HG02885 (cell line): Measurements from ENCODE around the gene BMP7.

Experiments used
- ATAC-seq: cut with Tn5 transposase; IDR thresholded peaks from one replicate; pipeline ENCODE4 v1.9.1; 2021; ENCODE audit warnings: mild to moderate bottlenecking; ENCODE audit not compliant: unreplicated experiment, poor library complexity

BMP7 gene

DNA sequence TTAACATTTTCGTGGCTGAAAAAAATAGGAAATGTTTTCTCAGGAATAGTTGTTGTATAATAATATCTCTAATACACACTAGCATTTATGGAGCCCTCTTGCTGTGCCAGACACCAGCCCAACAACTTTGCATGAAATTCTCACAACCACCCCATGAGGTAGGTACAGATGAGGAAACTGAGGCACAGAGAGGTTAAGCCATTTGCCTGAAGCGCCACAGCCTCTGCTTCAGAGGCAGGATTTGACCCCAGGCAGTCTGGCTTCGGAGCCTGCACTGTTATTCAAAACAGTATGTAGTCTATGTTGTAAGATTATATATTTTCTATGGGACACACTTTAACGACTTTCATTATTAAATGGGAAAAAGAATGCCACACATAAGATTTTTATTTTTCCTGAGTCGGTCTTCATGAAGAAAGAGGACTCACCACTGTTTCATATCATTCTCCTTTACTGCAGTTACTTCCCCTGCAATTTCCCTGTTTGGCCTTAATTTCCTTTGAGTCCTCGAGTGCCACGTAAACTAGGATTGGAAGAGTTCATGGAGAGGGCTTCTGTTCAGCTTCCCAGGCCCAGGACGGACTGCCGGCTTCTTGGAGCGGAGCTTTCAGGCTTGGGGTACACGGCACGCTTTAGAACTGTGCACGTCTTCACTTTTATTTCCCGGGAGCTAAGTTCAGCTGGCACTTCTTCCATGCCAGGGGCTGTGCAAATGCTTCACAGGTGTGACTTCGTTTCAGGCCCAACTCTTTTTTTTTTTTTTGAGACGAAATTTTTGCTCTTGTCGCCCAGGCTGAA is 128.0 kb downstream of the BMP7 start:
- no peak for ATAC-seq

- ATAC-seq = no peak
These were observed 128.8 kb downstream of the BMP7 start for GRCh38 chr20:57137676-57138075.

DNA sequence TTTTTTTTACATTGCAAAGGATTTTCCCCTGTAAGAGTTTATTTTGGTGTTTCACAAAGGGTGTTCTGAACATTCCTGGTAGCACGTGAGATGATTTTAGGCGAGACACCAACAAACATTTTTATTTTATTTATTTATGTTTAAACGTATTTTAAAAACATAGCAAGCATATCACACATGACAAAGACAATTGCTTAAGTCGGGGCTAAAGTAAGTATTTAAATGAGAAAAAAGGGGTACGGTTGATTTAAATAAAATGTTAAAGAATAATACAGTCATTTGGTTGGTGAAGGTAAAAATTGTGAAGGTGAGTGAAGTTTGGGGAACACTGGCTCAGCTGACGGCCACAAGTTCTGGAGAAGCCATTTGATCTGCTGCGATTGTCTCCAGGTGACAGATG is 129.7 kb downstream of the BMP7 start:
- no peak for ATAC-seq

DNA sequence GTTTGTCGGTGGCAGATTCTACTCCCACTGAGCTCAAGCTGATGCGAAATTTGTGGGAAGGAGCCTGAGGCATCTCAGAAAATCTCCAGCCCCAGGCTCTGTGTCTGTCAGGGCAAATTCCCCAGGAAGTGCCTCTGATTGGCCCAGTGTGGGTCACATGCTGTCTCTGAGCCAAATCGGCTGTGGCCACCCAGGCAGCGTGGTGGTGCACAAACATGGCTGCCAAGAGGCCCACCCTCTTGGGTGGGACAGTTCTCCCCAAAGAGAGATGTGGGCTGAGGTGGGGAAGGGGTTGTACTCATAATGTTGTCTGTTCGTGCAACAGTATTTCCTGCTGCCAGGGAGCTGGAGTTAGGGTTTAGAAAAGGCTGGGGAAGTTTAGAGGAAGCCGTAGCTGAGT is 130.6 kb downstream of the BMP7 start:
- no peak for ATAC-seq

DNA sequence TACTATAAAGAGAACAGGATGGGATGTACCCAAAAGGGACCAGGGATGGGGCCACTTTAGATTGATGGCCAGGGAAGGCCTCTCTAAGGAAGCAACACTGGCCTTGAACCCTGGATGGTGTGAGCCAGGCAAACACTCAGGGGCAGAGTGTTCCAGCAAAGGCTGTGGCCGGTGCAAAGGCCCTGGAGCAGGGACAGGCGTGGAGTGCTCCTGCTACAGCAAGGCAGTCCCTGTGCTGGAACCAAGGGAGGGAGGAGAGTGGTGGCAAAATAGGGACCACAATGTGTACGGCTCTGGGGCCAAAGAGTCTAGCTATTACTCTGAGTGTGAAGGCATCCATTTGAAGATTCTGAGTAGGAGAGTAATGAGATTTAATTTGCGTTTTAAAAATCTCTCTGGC is 131.6 kb downstream of the BMP7 start:
- no peak for ATAC-seq

GRCh38 chr20:57133926-57134650 is 132.4 kb downstream of the BMP7 start:
- no peak for ATAC-seq

- ATAC-seq = no peak
These were observed 134.6 kb downstream of the BMP7 start for GRCh38 chr20:57131601-57132391.

DNA sequence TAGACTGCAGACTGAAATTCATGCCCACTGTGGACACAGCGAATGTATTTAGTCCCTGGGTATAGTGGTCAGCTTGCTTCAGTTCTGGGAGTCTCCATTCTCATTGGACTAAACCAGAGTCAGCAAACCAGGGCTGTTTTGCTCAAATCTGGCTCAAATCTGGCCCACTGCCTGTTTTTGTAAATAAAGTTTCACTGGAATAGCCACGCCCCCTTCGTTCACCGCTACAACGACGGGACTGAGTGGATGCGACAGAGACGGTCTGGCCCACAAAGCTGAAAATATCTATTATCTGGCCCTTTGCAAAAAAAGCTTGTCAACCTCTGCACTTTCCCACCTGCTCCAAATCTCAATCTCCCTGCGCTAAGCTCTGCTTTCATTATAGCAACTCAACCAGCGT is 135.4 kb downstream of the BMP7 start:
- ATAC-seq = no peak

GRCh38 chr20:57130160-57130772 is 136.2 kb downstream of the BMP7 start:
- ATAC-seq = no peak

- no peak for ATAC-seq
These were observed 137.1 kb downstream of the BMP7 start for GRCh38 chr20:57129303-57129702.

DNA sequence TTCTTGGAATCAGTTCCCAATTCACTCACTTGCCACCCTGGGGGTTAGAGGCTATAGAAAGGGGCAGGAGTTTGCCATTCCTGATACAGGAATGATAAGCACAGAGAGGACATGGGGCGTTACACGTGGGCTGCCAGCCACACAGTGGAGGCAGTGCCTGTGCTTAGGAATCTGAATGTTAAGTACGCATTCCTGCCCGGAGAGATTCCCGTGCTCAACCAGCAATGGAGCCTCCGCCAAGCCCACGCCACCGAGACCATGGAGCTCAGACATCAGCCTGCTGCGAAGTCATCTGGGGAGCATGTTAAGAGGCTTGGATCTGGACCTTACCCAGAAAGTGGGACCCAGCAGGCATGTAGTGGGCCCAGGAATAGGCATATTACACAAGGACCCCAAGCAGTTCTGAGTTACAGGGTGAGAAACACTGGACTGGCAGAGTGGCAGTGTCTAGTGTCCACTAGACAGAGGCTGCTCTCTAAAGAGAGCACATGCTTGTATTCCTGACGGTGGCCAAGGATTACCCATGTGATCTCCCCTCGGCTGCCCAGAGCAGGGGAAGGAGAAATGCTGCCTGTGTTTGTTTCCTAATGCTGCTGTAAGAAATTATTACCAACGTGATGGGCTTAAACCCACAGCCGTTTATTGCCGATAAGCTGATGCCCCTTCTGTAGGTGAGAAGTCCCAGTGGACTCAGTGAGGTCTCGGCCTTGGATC is 138.2 kb downstream of the BMP7 start:
- ATAC-seq = no peak

GRCh38 chr20:57126481-57127092 is 139.9 kb downstream of the BMP7 start:
- ATAC-seq = no peak

GRCh38 chr20:57124800-57125517 is 141.5 kb downstream of the BMP7 start:
- ATAC-seq = no peak

DNA sequence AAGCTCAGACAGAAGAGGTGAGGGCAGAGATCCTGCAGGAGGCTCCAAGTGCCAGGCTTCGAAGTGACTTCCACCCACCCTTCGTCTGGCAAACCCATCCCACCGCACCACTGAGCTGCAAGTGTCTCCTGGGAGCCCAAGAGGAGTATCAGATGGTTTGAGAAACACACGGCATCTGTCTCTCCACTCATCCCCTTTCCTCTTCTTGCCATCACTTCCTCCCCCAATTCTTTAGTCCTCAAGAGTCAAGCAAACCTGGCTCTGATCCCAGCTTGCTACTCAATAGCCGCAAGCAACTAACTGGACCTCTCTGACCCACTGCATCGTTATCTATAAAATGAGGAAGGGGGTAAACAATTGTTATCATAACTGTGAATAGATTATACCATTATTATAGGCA is 142.1 kb downstream of the BMP7 start:
- no peak for ATAC-seq

DNA sequence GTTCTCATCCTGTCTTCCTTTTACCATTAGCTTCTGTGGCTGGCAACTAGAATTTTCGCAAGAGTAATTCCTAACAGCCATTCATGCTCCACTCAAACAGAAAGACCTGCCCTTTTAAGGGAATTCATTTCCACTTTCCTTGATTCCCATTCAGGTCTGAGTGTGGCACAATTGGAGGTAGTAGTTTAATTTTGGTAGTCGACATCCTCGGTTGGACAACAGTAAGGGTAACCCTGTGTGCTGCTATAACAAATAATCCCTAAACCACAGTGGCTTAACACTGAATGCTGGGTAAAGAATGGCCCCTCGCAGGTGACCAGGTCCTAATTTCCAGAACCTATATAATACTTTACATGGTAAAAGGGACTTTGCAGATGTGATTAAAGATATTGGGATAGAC is 142.9 kb downstream of the BMP7 start:
- ATAC-seq = no peak

DNA sequence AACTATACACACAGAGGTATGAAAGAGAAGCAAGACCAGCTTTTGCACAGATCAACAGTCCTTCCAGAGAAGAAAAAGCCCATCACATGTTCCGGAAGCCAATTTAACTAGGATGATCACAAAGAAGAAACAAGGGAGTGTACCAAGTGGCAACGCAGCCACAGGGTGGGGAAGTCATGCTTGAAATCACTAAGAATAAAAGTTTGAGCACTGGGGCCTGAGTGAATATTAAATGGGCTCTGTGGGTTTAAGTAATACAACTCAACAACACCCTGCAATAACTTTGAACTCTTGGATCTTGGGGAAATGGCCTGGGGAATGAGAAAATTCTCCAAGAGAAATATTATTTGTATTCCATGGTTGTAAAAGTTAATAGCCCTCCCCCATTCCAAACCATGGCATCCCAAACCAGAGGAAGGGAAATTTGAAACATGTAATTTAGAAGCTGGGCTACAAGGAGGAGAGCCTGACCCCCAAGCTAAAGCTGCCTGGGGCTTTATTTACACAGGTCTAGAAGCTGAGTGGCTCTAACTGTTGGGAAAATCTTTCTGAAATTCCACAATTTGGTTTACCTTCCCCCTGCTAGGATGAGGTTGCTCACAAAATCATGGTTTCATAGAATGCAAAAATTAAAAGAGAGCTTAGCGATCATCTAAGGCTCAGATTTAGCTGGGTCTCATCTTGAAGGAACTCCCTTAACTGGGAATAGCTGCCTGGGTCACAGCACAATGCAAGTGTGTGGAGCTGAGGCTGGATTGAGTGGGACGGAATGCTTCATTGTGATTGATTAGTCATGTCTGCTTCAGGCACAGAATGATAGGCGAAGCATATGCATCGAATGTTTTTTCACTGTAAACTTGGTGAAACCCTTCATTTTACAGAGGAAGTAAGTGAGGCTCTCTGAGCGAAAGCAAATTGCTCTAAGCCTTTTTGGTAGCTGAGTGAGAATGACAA is 143.6 kb downstream of the BMP7 start:
- ATAC-seq = no peak

DNA sequence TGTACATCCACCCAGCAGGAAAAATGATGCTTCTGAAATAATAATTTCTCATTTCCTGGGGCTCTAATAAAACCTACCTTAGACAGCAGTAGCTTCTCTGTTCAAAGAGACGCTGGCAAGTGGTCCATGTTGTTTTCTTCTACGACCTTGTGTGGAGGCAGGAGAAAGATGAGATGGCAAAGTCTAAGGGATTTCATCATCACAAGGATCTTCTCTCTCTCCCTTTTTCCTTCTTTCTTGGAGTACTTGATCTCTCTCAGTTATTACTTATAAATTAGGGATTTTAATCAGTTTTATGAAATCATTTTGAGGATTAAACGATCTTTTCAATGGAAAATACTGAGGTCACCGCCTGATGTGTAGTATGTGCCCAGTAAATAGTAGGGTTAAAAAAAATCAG is 147.5 kb downstream of the BMP7 start:
- ATAC-seq = no peak
